Epidermal melanocyte (primary cell): ENCODE data around the gene RIMBP2.
"Not testable (repeated sequence)": the region's sequence is repeated elsewhere in the genome, so short reads cannot be mapped to it uniquely, and the experiment has no call there.

Source experiments
- DNase-seq: peaks from one replicate; pipeline ENCODE4 v3.0.0; 2011; ENCODE audit warnings: low spot score; ENCODE audit not compliant: insufficient read length

The RIMBP2 gene

DNA sequence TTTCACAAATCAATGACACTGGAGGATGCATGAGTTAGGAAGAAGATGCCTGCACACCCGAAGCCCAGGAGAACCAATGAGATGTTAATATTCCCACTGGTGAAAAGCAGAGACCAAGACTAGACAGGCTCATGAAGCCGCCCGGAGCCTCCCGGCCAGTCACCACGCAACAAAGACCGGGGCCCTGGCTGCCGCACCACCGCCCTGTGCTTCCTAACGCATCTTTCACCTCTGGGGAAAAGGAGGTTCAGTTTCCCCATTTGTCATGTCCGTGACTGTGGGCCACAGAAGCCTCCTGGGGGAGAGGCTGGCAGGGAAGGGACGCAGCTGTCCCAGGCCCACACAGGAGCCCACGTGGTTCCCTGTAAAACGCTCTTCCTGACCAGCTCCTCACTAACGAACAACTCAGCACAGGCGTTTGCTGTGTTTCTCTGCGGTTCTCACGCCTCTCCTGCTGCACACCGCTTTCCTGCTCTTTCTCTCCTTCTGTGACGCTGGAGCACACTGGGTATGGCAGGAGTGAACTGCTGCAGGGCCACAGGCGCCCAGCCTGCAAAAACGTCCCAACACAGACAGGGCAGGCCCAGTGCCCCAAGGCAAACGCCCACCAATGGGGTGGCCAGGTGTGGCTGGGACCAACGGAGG, 10.8 kb downstream of the RIMBP2 start:
- DNase-seq: no peak

DNA sequence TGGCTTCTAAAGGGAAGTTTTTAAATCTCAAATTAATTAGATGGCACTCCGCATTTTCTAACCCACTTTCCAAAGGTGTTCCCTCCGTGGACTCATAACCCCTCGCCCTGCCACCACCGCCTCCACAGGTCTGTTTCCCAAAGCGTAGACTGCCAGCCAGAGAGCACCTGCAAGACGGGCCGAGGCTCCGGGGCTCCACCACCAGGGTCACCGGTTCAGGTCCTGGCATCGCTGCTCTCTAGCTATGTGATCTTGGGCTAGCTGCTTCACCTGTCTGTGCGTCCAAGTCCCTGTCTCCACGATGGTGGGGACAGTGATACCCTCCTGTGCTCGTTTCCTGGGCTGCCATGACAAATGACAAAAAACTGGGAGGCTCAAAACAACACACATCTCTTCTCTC, 11.5 kb downstream of the RIMBP2 start:
- DNase-seq: no peak

DNA sequence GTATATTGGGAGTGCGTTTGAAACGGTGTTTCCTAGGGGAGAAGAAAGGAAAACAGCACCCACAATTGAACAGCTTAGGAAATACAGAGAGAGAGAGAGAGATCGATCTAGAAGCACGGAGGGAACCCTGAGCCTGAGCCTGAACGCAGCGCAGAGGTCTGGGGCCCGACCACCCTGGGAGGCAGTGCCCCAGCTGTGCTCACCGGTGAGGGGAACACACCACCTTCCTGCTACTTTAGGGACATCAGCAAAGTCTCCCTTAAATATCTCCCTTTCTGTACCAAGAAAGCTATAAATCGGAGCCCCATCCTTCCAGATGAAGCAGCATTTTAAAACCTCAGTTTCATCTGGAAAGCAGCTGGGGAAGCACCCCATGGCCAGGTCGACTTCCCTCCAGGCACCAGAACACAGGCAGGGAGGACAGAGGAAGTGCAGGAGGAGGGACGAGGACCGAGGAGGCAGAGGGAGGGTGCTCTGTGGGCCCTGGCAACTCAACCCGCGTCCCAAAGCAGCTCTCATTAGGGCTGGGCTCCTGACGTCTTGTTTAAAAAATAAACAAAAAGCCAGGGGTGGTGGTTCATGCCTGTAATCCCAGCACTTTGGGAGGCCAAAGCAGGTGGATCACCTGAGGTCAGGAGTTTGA, 12.2 kb downstream of the RIMBP2 start:
- no peak for DNase-seq

DNA sequence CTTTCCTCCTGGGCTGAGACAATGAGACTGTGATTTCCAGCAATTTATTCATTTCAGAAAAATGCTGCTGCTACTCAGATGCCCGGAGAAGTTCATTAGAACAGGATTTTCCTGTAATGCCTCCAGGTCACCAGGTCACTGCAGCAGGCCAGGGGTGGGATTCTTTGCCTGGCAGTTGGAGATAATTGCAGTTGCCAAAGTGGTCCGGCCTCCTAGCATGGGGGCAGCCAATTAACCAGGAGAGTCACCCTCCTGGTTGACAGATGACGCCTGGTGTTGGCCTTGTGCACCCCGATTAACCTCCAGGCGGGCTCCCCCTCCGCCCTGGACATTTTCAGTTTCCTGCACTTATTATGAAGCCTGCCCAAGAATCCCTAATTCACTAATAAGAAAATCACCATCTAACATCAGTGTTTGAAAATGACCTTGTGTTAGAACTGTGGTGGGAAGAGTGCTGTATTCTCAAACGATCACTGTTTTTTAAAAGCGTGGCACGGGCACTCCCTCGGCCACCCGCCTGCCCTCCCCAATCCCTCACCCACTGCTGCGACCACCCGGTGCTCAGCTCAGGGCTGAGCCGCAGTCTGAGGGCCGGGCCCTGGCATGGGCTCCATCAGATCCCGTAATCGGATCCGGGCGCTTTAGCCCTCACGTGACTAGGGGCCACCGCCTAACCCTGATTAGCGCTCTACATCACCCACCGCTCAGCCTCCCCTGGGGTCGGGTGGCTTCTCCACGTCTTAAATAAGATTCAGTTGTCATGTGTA, 12.9 kb downstream of the RIMBP2 start:
- DNase-seq: no peak

DNA sequence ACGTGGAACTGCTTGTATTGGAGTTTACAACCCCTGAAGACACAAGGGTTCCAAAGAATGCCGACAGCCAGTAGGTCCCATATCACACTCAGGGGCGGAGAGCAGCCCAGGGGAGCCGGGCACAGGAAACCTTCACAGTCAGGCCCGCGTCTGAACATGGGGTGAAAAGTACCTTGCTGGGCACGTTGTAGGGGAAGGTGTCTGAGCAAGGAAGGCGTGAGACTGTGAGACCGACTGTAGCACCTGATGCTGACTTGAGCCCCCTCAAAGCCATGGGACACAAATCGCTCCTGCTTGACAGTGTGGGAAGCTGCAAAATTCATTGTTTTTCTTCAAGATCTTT, 14.7 kb downstream of the RIMBP2 start:
- DNase-seq: no peak

DNA sequence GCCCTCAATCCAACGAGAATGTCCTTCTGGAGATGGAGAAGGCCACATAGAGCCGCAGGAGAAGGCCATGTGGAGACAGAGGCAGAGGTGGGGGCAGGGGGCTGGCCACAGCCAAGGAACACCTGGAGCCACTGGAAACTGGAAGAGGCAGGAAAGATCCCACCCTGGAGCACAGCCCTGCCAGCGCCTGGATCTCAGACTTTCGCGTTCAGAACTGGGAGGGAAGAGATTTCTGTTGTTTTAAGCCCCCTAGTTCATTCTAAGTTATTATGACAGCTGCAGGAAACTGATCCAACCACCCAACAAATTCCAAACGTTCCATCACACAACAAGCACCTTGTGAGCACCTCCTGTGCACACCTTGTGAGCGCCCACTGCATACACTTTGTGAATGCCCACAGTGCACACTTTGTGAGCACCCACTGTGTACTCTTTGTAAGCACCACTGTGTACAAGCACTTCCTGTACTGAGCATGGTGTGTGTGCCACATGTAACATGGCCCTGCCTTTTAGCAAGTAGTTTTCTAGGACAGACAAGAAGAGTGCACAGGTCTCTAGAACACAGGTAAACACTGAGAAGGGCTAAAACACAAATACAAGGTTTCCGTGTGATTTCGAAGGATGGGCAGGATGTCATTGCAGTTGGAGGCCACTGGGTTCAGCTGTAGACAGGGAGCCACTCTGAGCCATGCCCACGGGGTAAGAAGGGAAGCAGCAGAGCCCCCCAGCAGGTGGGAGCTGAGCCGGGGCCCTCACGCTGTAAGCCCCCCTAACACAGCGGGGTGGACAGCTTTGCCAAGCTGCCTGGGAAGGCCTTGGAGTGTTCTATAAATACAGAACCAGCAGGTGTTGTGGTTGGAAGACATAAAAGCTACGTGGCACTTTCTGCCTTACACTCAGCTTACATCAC, 15.4 kb downstream of the RIMBP2 start:
- DNase-seq: no peak

DNA sequence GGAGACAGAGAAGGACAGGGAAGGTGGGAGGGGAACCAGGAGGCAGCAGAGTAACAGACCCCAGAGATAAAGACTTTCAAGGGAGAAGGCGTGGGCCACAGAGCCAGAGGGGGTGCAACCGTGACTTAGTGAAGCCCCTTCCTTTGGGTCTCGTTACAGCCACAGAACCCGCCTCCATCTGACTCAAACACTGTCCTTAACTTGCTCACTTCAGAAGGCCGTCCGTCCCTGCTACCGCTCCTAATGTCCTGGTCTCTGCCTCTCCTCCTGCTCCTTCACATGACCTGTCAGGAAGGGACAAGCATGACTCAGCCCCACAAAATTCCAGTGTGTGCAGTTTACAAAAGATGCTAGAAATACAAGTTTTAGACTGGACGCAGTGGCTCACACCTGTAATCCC, 18.0 kb downstream of the RIMBP2 start:
- DNase-seq: no peak

DNA sequence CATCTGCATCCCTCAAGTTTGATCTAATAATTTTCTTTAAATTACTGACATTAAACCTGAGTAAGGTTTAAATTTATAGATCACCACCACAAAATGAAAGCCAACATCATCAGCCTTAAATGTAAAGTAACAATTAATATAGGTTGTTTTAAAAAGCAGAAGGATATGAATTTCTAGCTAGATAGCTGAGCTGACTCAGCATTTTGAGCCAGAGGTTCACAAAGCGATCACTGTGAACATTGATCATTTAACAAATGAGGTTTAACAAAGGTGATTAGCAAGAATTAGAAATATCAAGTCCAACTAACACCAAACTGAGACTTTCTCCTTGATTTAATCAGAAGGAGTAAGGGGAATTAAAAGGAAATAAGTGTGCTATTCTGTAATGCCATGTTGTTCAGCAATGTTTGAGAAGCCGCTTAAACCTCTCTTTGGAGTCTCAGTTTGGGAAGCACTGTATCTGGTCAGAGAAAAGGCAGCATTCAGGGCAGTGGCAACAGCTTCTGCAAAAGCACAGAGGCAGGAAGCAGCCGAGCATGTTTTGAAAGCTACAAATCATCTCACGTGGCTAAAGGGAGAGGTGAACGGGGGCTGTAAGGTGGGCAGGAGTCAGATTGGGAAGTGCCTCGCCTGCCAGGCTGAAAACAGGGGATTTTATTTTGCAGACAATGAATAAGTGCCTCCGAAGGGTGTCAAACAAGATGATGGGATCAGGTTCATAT, 19.6 kb downstream of the RIMBP2 start:
- no peak for DNase-seq

DNA sequence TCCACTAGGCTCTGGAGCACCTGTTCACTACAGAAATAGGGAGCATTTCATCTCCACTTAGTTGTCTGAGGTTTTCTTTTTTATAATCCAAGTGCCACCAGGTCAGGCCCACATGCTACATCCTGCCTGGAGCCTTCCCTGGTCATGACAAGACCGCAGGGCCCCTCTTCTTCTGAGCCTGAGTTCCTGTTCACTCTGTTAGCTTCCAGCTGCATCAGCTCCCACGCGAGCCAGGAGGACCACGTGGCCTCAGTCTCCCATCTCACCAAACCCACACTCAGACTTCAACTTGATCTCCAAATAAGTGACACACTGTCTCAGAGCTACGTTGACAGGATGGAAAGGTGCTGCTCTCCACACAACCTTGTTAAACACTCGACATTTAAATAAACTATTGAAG, 21.0 kb downstream of the RIMBP2 start:
- no peak for DNase-seq

DNA sequence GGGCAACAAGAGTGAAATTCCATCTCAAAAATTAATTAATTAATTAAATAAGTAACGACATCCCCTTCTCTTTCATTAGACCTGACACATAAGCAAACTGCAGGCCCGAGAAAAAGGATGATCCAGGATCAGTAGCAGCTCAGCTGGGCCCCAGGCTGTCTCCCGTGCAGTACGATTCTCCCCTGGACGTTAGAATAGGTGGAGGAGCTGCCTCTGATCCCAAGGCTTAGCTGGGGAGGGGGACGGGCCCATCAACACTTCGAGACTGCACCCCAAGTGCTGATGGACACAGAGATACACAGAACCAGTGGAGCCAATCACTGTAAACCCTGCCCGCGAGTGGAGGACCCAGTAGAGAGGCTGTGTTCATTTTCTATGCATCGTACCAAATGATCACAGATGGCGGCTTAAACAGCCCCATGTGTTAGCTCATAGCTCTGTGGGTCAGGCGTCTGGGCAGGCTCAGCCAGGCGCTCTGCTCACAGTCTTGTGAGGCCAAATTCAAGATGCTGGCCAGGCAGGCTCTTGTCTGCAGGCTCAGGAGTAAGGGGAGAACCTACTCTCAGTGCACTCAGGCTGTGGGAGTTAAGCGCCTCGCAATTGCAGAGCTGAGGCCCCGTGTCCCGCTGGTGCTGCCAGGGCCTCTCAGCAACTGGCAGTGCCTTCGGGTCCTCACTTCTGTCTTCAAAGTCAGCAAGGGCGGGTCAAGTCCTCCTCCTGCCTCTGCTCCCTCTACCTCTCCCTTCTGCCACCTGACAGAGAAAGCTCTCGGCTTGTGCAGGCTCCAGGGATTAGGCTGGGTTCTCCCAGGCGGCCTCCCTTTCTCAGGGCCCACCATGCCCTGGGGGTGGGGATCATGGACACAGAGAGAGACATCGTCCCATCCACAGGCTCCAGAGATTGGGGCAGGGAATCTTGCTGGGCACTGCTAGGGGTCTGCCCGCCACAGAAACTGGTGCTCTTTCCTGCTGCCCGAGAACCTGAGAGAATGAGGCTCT, 26.4 kb downstream of the RIMBP2 start:
- no peak for DNase-seq

DNA sequence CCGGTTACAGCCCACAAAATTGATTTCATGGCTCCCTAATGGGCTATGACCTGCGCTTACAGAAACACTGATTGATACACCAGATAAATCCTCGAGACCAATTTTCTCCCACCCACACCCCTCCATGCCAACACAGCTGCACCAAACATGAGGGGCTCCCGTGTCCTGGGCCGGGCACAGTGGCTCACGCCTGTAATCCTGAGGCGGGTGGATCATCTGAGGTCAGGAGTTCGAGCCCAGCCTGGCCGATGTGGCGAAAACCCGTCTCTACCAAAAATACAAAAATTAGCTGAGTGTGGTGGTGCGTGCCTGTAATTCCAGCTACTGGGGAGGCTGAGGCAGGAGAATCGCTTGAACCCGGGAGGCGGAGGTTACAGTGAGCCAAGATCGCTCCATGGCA, 27.1 kb downstream of the RIMBP2 start:
- DNase-seq: not testable (repeated sequence)

DNA sequence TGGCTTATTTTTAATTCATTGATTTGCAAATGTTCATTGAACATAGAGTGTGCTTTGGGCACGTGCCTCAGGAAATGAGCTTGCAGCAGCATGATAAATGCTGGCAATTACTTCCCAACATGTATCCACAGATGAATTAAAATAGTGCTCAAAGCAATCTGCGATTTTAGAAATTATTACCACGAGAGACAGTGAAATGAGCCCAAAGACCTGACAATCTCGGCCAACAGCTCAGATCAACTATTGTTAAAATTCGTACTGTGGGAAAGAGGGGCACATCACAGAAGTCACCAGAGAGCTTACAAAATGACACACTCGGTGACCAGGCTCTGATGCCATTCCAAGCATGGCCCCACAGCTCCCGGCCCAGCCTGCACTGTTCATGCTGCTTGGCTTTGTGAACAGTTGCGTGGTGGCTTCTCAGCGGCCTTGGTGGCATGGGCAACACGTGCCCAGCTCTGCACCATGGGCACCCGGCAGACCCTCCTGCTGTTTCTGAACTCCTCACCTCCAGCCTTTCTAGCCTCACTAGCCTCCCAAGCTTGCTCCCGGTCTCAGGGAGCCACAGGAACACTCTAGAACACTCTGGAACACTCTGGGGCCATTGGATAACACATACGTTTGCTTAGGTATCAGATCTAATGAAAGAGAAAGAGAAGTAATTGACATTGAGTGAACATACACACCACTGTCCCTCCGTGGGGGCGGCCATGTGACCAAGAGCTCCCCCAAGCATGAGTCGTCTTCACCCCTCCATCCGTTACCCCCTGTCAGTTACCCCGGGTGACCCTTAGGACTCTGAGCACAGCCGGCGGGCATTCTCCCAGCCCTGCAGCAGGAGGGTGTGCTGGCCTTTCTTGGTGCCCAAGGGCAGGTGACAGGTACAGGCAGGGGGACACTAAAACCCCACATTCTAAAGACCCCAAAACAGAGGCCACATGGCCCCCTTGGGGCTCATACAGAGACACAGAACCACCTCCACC, 28.0 kb downstream of the RIMBP2 start:
- no peak for DNase-seq

DNA sequence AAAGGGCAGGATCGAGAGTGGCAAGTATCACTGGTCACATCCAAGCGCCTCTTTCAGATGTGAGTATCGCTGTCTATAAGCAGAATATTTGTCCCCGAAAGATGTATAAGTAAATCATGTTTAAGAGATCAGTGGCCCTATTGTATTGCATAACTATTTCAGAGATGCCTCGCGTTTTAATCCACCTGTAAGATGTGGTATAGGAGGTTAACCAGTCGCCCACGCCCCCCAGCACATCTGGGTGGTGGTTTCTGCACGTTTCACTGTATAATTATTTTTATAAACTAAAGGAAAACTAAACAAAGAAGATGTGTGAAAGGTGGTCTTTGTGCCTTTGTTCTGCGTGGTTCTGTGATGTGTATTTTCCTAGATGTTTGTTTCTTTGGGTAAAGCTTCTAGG, 28.9 kb downstream of the RIMBP2 start:
- no peak for DNase-seq

DNA sequence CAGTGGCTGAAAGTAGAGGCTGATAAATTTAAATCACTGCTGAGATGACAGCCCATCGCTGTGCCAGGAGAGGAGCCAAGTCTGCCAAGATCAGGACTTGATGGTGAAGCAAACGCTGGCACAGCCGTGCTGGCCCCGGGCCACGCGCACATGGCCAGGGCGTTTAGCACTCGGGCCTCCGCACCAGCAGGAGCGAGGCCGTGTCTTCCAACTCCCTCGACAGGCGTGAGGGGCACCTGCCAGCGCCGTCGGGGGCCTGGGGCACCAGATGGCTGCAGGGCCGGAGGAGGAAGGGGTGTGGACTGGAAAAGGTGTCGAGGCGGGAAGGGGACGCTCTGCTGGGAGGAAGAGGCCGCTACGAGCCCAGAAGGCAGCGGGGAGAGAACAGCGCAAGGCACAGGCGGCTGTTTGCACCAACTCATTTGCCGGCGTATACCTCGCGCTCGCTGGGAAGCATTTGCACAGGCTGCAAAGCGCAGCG, 29.5 kb downstream of the RIMBP2 start:
- no peak for DNase-seq

DNA sequence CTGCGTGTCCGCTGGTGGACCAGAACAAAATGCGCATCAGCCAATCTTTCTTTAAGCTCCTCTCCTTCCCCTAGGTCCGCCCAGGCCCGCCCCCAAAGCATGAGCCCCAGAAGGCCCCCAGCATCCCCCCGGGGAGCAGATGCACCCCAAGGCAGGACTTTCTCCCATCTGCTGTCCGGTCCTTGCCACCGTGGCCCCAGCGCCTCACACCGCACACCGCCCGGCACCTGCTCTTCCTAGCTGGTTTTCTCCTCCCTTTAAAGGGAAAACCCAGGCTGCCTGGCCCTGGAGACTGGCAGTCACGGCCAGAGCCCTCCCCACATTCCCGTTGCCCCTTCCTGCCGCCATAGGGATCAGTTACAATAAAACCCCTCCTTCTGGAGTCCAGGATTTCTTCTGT, 30.2 kb downstream of the RIMBP2 start:
- DNase-seq: no peak

DNA sequence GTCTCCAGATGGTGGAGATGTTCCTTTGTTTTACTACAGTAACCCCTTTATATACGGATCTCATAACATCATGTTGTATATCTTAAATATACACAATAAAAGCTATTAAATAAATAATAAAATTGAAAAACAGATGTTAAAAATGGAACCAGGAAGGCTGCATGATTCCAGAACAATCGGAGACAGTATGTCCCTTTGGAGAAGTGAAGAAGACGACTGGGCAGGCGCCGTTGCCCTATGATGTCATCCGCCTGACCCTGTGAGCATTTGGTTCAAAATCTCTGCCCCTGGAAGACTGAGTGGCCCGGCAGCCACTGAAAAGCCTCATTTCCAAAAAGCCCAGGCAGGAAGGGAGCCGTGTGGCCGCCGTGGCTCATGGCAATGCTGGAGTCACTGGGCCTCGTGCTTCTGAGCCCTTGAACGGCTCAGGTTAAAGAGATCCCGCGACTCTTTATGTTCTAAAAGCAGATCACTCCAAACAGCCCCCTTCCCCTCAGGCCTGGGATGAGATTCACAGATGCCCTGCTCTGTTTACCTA, 30.8 kb downstream of the RIMBP2 start:
- no peak for DNase-seq

DNA sequence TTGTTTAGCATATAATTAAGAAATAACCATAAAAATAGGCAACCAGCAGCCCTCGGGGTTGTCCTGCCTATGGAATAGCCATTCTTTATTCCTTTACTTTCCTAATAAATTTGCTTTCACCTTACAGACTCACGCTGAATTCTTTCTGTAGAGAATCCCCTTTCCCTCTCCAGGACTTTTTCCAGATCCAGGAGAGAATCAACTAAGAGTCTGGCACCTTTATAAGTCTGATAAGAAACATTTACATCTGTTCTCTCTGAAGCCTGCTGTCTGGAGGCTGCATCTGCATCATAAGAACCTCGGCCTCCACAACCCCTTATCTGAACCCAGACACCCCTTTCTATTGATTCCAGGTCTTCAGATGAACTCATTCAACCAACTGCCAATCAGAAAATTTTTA, 32.3 kb downstream of the RIMBP2 start:
- no peak for DNase-seq

DNA sequence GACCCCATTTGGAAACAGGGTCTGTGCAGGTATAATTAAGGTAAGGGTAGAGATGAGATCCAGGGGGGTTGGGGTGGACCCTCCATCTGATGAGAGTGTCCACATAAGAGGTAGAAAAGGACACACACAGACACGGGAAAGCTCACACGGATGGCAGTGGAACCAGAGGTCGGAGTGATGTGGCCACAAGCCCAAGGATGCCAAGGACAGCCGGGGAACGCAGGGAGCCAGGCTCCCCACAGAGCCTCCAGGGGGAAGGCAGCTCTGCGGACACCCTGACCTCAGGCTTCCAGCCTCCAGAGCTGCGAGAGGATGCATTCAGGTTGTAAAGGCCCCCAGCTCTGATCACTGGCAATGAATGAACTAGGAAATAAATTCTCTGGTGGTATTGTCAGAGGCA, 33.0 kb downstream of the RIMBP2 start:
- no peak for DNase-seq
